ENCODE data around the gene ATP8A2.

DNA sequence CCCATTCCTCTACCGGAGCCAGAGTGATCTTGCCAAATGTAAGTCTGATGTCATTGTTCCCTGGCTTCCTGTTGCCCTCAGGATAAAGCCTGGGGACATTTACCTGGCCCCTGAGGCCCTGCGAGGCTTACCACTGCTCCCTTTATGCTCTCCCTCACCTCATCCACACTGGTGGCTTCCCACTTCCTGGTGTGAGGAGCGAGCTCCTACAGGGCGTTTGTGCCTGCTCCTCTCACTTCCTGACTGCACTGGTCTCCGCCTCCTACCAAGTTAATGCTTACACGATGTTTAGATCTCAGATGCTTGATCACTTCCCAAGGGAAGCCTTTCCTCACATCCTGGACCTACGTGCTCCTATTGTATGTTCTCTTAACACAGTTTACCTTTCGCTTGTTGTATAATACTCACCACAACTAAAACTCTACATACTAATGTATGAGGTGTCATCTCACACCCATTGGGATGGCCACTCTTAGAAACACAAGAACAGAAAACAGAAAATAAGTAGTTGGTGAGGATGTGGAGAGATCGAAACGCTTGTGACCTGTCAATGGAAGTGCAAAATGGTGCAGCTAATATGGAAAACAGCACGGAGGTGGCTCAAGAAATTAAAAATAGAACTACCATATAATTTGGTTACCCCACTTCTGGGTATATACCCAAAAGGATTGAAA lies 502.4 kb downstream of the ATP8A2 start:
- TF ChIP-seq, protein P1, sequence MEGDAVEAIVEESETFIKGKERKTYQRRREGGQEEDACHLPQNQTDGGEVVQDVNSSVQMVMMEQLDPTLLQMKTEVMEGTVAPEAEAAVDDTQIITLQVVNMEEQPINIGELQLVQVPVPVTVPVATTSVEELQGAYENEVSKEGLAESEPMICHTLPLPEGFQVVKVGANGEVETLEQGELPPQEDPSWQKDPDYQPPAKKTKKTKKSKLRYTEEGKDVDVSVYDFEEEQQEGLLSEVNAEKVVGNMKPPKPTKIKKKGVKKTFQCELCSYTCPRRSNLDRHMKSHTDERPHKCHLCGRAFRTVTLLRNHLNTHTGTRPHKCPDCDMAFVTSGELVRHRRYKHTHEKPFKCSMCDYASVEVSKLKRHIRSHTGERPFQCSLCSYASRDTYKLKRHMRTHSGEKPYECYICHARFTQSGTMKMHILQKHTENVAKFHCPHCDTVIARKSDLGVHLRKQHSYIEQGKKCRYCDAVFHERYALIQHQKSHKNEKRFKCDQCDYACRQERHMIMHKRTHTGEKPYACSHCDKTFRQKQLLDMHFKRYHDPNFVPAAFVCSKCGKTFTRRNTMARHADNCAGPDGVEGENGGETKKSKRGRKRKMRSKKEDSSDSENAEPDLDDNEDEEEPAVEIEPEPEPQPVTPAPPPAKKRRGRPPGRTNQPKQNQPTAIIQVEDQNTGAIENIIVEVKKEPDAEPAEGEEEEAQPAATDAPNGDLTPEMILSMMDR (IDR thresholded peaks at IDR 0.05): no peak
- no peak for TF ChIP-seq POLR2A (IDR thresholded peaks at IDR 0.05)
